KMS-11 (cell line): ENCODE data around the gene RXFP2.

Source experiments
- H2AFZ ChIP-seq: fragments of 200-600 bp; sonication (generic); 2 replicates; pipeline ENCODE4 v1.6.1; 2016; ENCODE audit warnings: antibody characterized with exemption, mixed run types, low read depth
- H3K27ac ChIP-seq: fragments of 200-600 bp; sonication (generic); 2 replicates; pipeline ENCODE4 v1.6.1; 2016; ENCODE audit warnings: mild to moderate bottlenecking, mixed run types
- H3K27me3 ChIP-seq: fragments of 200-600 bp; sonication (generic); 2 replicates; pipeline ENCODE4 v1.6.1; 2017; ENCODE audit warnings: mild to moderate bottlenecking, low read depth, mixed run types, moderate library complexity; ENCODE audit not compliant: insufficient read depth
- H3K36me3 ChIP-seq: fragments of 200-600 bp; sonication (generic); 2 replicates; pipeline ENCODE4 v1.6.1; 2017; ENCODE audit warnings: mild to moderate bottlenecking, mixed run types; ENCODE audit not compliant: insufficient read depth
- H3K4me1 ChIP-seq: fragments of 200-600 bp; sonication (generic); 2 replicates; pipeline ENCODE4 v1.6.1; 2016; ENCODE audit warnings: mild to moderate bottlenecking, low read depth, mixed run types; ENCODE audit not compliant: poor library complexity, severe bottlenecking
- H3K4me2 ChIP-seq: fragments of 200-600 bp; sonication (generic); 2 replicates; pipeline ENCODE4 v1.7.0; 2016; ENCODE audit warnings: mild to moderate bottlenecking, mixed run types
- H3K4me3 ChIP-seq: fragments of 200-600 bp; sonication (generic); IDR thresholded peaks from 2 replicates; pipeline ENCODE4 v1.6.1; 2017; ENCODE audit warnings: low read depth, low read length, mixed read lengths; ENCODE audit not compliant: insufficient read depth
- H3K79me2 ChIP-seq: fragments of 200-600 bp; sonication (generic); 2 replicates; pipeline ENCODE4 v1.6.1; 2016; ENCODE audit warnings: low read depth, mixed run types; ENCODE audit not compliant: insufficient read depth
- H3K9ac ChIP-seq: fragments of 200-600 bp; sonication (generic); 2 replicates; pipeline ENCODE4 v1.6.1; 2016; ENCODE audit warnings: mild to moderate bottlenecking, mixed run types
- H4K20me1 ChIP-seq: fragments of 200-600 bp; sonication (generic); 2 replicates; pipeline ENCODE4 v1.6.1; 2016; ENCODE audit warnings: mild to moderate bottlenecking, mixed run types; ENCODE audit not compliant: insufficient read depth
- CTCF ChIP-seq: fragments of 200-600 bp; sonication (generic); conservative IDR thresholded peaks from 2 replicates; pipeline ENCODE4 v1.6.1; 2017; ENCODE audit warnings: low read depth, mild to moderate bottlenecking, antibody characterized with exemption, low read length, moderate library complexity, mixed read lengths

Gene RXFP2

GRCh38 chr13:31765138-31765785, 25.9 kb downstream of the RXFP2 start:
- no peak overlapping the region for H3K27ac ChIP-seq
- no peaks in the 10 kb centered on the region for H4K20me1 ChIP-seq
- no peak overlapping the region for H2AFZ ChIP-seq
- no peaks in the 10 kb centered on the region for H3K27me3 ChIP-seq
- H3K4me2 ChIP-seq, result no peak overlapping the region
- no peak for TF ChIP-seq CTCF
- H3K9ac ChIP-seq, result no peak overlapping the region
- H3K36me3 ChIP-seq, result no peaks in the 10 kb centered on the region
- no peaks in the 10 kb centered on the region for H3K4me1 ChIP-seq
- H3K79me2 ChIP-seq, result no peaks in the 10 kb centered on the region
- H3K4me3 ChIP-seq, result no peak overlapping the region

- H3K27ac ChIP-seq, result no peak overlapping the region
- no peaks in the 10 kb centered on the region for H3K36me3 ChIP-seq
- no peak overlapping the region for H3K4me2 ChIP-seq
- H3K9ac ChIP-seq, result no peak overlapping the region
- no peaks in the 10 kb centered on the region for H3K27me3 ChIP-seq
- no peaks in the 10 kb centered on the region for H3K4me1 ChIP-seq
- no peak for TF ChIP-seq CTCF
- H2AFZ ChIP-seq, result no peak overlapping the region
- H3K79me2 ChIP-seq, result no peaks in the 10 kb centered on the region
- no peaks in the 10 kb centered on the region for H4K20me1 ChIP-seq
- H3K4me3 ChIP-seq, result no peak overlapping the region
Measured at GRCh38 chr13:31767175-31767900, 28.0 kb downstream of the RXFP2 start.

- Histone ChIP-seq H3K27me3 (no peaks in the 10 kb centered on the region), H2AFZ (no peak overlapping the region), H3K4me2 (no peak overlapping the region), H3K4me1 (no peaks in the 10 kb centered on the region), H3K36me3 (no peaks in the 10 kb centered on the region), H3K27ac (no peak overlapping the region), H3K4me3 (no peak overlapping the region), H3K9ac (no peak overlapping the region), H3K79me2 (no peaks in the 10 kb centered on the region), H4K20me1 (no peaks in the 10 kb centered on the region)
- TF ChIP-seq CTCF, result no peak
Measured at GRCh38 chr13:31768351-31768750, 29.0 kb downstream of the RXFP2 start.

- TF ChIP-seq CTCF, result no peak
Measured at GRCh38 chr13:31769575-31769974, 30.2 kb downstream of the RXFP2 start.

More at GRCh38 chr13:31769575-31769974, 30.2 kb downstream of the RXFP2 start:
- H3K79me2 ChIP-seq, result no peaks in the 10 kb centered on the region
- H3K9ac ChIP-seq, result no peak overlapping the region
- no peaks in the 10 kb centered on the region for H3K27me3 ChIP-seq
- H3K36me3 ChIP-seq, result no peaks in the 10 kb centered on the region
- H4K20me1 ChIP-seq, result no peaks in the 10 kb centered on the region
- H3K4me2 ChIP-seq, result no peak overlapping the region
- H3K27ac ChIP-seq, result no peak overlapping the region
- no peak overlapping the region for H3K4me3 ChIP-seq
- H2AFZ ChIP-seq, result no peak overlapping the region
- no peaks in the 10 kb centered on the region for H3K4me1 ChIP-seq
